ENCODE data around the gene CEP170. TPM values are rescaled to one million over a fixed set of nuclear protein-coding genes. Genes with fewer than 3 reads are reported as not detected.
"Not testable (repeated sequence)": the region's sequence is repeated elsewhere in the genome, so short reads cannot be mapped to it uniquely, and the experiment has no call there.

CEP170 gene
- total RNA-seq, 1 donor from 2014 or later = 42.7 TPM

DNA sequence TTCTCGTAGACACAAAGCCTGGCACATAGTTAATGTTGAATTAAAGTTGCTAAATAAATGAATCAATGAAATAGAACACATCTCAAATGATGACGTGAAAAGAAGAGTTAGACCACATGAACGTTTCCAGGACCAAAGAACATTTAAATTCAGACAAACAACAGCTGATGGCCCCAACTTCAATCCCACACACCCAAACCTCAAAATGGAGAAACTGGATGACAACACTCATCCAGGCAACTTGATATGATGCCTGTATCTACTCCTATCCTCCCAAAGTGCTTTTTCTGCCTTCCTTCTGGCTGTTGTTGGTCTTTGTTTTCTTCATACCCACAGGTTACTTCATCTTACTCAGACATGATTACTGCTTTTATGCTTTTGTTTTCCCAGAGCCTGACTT lies 71.9 kb downstream of the CEP170 start:
- intact Hi-C loops (cut with micrococcal nuclease) = not testable (repeated sequence)

DNA sequence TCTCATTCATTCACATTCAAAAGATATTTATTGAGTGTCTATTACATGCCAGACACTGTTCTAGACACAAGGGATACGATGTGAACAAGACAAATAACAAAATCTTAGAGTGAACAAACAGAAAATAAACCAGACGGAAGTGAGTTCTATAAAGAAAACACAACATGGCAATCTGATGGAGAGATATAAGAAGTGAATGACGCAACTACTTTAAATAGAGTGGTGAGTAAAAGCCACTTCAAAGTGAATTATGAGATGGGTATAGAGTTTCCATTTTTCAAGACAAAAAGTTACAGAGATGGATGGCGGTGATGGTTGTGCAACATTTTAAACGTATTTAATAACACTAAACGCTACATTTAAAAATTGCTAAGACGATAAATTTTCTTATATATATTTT lies 75.4 kb downstream of the CEP170 start:
- intact Hi-C loops (cut with micrococcal nuclease) = loop anchor here (1.0 kb wide), 1 partner anchor 76 kb away; the partner anchor contains the start of gene CEP170

GRCh38 chr1:243177792-243178191 lies 77.3 kb downstream of the CEP170 start:
- intact Hi-C loops (cut with micrococcal nuclease) = not testable (repeated sequence)

GRCh38 chr1:243173758-243174369 lies 81.2 kb downstream of the CEP170 start:
- intact Hi-C loops (cut with micrococcal nuclease) = not testable (repeated sequence)

- intact Hi-C loops (cut with micrococcal nuclease) = not testable (repeated sequence)
These were observed 90.2 kb downstream of the CEP170 start for GRCh38 chr1:243164911-243165310.

- intact Hi-C loops (cut with micrococcal nuclease) = not testable (repeated sequence)
These were observed 104.2 kb downstream of the CEP170 start for GRCh38 chr1:243150906-243151305.

- intact Hi-C loops (cut with micrococcal nuclease) = not testable (repeated sequence)
These were observed 106.0 kb downstream of the CEP170 start for GRCh38 chr1:243149120-243149519.

- intact Hi-C loops (cut with micrococcal nuclease) = not testable (repeated sequence)
These were observed 107.7 kb downstream of the CEP170 start for GRCh38 chr1:243147351-243147750.

DNA sequence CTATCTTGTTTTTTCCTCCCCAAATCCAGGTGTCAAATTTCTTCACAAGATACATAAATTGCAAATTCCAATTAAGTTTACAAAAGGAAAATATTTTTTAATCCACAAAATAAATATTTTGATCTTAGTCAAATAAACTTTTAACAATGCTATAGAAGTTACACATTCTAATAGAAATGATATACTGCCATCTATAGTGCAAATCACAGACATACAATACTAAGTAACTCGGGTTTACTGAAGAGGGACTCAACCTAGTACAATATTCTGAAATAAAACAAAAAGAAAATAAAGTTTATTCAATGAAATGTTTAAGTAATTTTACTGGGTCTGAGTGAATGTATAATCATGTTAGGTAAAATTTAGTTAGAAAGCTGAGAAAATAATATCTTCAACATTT lies 114.6 kb downstream of the CEP170 start:
- intact Hi-C loops (cut with micrococcal nuclease) = not testable (repeated sequence)

DNA sequence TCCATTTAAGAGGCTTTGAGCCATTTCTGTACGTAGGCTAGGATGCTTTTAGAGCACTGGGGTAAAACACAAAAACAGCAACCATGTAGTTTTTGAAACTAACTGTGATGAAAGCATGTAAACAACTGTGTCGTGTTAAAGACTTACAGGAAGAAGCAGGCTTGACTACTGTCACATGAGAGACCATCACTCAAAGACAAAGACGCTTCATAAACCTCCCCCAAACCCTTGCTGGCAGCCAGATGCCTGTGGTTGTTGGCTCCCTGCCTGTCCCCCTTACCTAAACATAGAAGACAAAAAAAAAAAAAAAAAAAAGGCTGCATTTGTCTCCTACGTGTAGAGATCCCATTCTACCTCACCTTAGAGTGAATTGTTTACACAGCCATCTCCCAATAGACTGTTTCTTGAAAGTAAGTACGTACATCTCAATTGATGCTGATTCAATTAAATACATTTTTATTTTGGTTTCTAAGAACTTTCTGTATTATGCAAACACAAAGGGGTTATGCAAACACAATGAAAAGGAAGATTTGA lies 132.1 kb downstream of the CEP170 start:
- intact Hi-C loops (cut with micrococcal nuclease) = not testable (repeated sequence)

- intact Hi-C loops (cut with micrococcal nuclease) = not testable (repeated sequence)
These were observed 133.1 kb downstream of the CEP170 start for GRCh38 chr1:243121939-243122338.

DNA sequence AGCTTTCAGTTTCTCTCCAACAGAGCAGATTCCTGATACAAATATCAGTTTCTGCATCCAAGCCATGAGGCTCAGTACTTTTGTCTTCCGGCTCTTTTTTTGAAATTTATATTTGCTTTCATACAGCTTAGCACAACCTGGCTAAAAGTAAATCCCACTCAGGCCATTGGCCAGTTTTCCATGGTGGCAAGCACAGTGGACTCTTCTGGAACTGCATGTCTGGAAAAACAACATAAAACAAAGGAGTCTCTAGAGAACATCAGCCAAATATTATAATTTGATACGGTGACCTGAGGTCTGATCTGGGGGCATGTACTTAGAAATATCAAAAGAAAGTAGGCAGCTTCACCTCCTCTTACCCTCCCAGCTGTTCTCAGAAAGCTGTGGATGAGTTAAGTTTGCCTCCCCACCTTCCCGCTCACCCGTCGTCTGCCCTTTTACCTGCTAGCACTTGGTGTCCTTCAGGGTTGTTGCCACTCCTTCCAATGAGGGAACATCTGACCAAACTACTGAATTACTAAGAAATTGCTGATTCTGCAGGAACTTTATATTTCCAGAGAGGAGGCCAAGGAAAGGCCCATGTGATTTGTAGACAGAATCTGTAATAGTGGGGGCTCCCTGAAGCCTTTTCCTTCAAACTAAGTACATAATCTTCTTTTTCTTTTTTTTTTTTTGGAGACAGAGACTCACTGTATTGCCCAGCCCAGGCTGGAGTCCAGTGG lies 136.3 kb downstream of the CEP170 start:
- intact Hi-C loops (cut with micrococcal nuclease) = not testable (repeated sequence)

GRCh38 chr1:243116187-243116586 lies 138.9 kb downstream of the CEP170 start:
- intact Hi-C loops (cut with micrococcal nuclease) = not testable (repeated sequence)

GRCh38 chr1:243114769-243115168 lies 140.3 kb downstream of the CEP170 start:
- intact Hi-C loops (cut with micrococcal nuclease) = not testable (repeated sequence)

DNA sequence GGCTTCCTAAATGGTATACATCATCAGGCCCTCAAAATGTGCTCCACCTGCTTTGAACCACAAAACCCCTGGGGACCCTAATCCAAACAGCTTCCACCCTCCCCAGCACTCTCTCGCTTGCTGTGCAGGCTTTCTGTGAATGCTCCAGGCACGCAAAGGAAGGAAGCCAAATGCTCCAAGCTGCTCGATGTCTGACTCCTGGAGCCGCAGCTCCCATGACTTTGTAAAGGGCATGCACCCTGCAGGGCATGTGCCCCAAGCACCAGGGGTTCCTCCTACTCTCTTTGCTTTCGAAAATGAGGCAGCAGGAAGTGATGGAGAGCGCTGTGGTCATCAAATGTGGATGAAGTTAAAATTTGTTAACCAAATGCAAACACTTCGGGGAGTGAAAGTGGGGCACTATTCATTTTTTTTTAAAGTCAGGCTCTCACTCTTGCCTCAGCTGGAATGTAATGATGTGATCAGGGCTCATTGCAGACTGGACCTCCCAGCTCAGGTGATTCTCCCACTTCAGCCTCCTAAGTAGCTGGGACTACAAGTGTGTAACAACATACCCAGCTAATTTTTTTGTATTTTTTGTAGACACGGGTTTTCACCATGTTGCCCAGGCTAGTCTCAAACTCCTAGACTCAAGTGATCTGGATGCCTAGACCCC lies 140.9 kb downstream of the CEP170 start:
- intact Hi-C loops (cut with micrococcal nuclease) = not testable (repeated sequence)

- intact Hi-C loops (cut with micrococcal nuclease) = loop anchor here (10.0 kb wide), 1 partner anchor 1592 kb away; the partner anchor contains the start of gene FH
These were observed 147.9 kb downstream of the CEP170 start for GRCh38 chr1:243107171-243107570.

GRCh38 chr1:243105652-243106332 lies 149.3 kb downstream of the CEP170 start:
- intact Hi-C loops (cut with micrococcal nuclease) = loop anchor here (10.0 kb wide), 1 partner anchor 1591 kb away; the partner anchor contains the start of gene FH

DNA sequence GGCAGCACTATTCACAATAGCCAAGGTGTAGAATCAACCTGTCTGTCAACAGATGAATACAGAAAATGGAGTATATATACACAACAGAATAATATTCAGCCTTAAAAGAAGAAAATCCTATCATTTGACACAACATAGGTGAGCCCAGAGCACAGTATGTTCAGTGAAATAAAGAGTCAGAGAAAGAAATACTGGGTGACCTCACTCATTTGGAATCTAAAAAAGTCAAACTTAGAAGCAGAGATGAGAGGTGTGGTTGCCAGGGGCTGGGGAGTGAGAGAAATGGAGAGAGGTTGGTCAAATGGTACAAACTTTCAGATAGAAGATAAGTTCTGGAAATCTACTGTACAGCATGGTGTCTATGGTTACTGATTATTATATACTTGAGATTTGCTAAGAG lies 150.0 kb downstream of the CEP170 start:
- intact Hi-C loops (cut with micrococcal nuclease) = loop anchor here (10.0 kb wide), 1 partner anchor 1590 kb away; the partner anchor contains the start of gene FH

GRCh38 chr1:243104452-243104851 lies 150.6 kb downstream of the CEP170 start:
- intact Hi-C loops (cut with micrococcal nuclease) = loop anchor here (5.0 to 10.0 kb wide), 2 partner anchors 1348 to 1590 kb away; partner anchors contain the start of genes ADSS2 and FH

DNA sequence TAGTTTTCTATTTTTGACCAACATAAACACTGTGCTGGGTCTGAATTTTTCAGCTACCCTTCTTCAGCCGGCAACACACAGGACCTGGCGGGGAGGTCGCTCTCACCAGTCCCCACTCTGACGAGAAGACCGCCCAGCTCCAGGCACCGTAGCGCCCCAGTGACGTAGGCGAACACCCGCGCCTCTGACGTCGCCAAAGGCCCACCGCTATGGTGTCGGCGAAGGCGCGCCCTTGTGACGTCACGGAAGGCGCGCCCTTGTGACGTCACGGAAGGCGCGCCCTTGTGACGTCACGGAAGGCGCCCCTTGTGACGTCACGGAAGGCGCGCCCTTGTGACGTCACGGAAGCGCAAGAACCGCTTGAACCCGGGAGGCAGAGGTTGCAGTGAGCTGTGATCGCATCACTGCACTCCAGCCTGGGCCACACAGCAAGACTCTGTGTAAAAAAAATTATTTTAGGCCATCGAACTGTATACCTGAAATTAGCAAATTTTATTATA lies 153.5 kb downstream of the CEP170 start:
- intact Hi-C loops (cut with micrococcal nuclease) = loop anchor here (1.0 to 10.0 kb wide), 3 partner anchors 154 to 1587 kb away; partner anchors contain the start of genes ADSS2, CEP170 and FH

- intact Hi-C loops (cut with micrococcal nuclease) = not testable (repeated sequence)
These were observed 167.7 kb downstream of the CEP170 start for GRCh38 chr1:243087368-243087767.

Measured in T-helper 1 cell treated with Interleukin-12 subunit alpha and Interleukin-12 subunit beta and Interleukin-4 antibody, amounts not matched to agents 30 ng/mL and 1 ng/mL, for 36 hours (primary cell).